Activated CD8-positive, alpha-beta memory T cell treated with anti-CD3 and anti-CD28 coated beads, Interleukin-2, amount 50 U/mL, for 1 hour (primary cell): ENCODE data around the gene PRDX4.
"Not testable (repeated sequence)": the region's sequence is repeated elsewhere in the genome, so short reads cannot be mapped to it uniquely, and the experiment has no call there.

Source experiments
- DNase-seq: peaks from one replicate; pipeline ENCODE4 v3.0.0-alpha.2; 2020; ENCODE audit errors: extremely low read depth

The PRDX4 gene

DNA sequence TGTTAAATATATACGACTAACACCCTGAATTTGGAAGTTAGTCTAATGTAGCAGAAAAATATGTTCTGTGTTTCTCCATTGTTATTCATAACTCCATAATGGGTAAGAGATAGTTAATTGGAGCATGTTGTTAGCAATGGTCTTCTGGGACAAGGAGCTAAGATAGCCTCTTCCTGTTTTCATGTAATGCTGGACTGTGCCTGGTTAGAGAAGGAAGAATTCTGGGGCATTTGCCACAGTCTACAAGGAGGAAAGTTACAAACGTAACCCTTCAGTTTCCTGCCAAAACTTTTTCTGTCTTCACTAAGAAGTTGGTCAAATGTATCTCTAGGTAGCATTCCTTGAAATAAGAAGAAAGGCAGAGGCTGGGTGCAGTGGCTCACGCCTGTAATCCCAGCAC lies 5.8 kb downstream of the PRDX4 start:
- DNase-seq = no peak

DNA sequence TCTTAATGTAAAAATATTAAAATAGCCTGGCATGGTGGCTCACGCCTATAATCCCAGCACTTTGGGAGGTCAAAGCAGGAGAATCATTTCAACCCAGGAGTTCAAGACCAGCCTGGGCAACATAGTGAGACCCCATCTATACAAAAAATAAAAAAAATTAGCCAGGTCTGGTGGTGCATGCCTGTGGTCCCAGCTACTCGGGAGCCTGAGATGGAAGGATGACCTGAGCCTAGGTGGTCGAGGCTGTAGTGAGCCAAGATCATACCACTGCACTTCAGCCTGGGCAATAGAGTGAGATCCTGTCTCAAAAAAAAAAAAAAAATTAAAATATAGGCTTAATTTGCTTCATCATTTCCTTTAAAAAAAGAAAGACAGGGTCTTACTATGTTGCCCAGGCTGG lies 9.2 kb downstream of the PRDX4 start:
- DNase-seq = not testable (repeated sequence)

DNA sequence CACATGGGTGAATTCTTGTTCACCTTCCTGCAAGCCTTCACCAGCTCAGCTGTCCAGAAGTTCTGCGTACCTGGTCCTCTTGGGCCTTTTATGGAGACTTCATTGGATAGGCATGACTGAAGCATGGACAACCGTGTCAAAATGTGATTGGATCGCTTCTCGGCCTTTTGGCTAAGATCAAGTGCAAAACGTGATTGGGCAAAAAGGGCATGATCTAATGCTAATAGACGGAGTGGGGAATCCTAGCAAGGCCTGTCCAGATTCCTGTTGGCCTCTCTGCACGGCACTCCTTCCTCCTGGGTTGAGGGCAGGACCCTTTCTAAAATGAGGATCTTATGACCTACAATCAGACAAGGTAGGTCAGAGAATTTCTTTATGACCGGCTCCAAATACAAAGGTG lies 24.9 kb downstream of the PRDX4 start:
- no peak for DNase-seq

DNA sequence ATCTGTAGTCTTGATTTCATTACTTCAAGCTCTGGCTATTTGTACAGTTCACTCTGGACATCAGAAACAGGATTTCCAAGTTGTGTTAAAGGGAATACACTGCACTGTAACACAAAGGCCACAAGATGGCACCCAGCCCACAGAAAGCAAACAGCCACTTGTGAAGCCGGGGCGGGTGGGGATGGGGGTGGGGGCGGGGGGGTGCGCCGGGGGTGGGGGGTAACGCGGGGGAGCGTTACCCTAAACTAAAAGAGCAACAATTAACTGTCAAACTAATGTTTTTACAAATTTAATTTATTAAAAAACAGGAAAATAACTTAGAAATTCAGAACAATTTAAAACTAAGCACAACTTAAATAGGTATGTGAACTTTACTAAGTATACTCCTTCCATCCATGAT lies 27.3 kb downstream of the PRDX4 start:
- no peak for DNase-seq

DNA sequence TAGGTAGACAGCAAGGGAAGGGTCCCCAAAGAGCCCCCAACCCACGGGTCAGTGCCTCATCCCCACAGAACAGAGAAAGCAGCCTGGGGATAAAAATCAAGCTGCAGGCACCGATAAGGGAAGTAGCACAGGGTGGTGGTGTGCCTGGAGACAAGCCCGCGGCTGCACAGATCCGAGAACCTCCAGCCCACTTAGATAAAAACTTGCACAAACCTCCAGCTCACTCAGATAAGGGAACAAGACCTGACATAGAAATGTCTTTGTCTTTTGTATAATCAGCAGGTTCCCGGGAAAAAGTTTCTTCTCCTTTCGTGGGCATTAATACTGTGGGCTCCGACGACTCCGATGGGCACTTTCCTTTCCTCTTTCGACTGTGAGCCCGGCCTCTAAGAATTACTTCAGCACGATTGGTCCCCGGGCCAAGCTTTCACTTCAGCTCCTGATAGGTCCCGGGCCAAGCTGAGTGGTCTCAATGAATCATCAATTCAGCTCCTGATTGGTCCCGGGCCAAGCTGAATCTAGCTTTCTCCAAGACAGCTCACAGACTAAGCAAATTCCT lies 32.4 kb downstream of the PRDX4 start:
- DNase-seq = no peak

DNA sequence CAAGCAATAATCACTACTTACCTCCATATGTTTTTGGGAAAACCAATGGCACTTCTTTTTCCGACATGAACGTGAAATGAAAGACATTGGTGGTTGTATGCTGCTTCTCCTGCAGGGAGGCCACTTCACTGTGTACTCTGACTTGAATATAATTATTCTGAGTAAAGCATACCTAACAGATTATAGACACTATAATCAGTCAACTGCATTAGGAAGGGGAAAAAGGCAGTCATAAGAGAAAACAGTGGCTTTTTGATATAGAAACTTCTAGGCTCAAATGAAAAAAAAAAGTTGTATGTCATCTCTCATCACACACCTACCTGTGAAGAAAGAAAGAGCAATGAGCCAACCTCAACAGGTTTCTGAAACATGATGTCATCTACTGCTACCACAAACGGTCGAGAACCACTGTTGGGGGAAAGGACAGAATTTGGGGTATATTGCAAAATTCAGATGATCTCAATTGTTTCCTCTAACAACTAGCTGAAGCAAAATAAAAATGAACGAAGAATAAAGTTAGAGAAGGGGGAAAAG lies 37.4 kb downstream of the PRDX4 start:
- DNase-seq = no peak

DNA sequence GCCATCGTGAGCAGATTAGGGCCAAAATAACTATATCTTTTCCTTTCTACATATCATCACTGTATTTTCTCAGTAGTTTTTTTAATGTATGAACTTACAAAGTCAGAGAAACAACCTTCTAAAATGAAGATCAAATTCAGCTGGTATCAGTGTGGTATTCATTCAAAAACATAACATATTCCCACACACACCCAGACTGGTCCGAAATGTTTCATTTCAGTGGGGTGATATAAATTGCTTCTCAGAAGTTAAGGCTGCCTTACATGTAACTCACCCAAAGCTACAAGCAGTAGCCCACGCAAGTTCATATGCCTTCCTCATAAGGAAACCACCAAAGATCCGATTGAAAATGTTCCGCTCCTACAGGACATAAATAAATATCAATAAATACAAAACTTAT lies 37.9 kb downstream of the PRDX4 start:
- DNase-seq = no peak

DNA sequence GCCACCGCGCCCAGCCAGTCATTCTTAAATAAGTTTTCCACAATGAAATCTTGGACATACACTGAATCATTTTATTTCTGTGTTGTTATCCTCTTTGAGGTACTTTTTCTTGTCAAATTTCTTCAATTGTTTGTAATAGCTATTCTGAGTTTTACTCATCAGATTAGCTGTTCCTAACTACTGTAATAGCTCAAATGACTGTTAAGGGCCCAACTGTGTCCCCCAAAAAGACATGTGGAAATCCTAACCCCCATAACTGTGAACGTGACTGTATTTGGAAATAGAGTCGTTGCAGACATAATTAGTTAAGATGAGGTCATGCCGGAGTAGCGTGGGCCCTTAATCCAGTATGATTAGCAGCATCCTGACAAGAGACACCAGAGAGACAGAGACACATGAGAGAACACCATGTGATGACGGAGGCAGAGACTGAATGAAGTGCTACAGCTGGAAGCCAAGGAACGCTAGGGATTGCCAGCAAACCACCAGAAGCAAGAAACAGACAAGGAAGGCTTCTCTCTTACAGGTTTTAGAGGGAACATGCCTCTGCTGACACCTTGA lies 52.9 kb downstream of the PRDX4 start:
- DNase-seq = no peak

DNA sequence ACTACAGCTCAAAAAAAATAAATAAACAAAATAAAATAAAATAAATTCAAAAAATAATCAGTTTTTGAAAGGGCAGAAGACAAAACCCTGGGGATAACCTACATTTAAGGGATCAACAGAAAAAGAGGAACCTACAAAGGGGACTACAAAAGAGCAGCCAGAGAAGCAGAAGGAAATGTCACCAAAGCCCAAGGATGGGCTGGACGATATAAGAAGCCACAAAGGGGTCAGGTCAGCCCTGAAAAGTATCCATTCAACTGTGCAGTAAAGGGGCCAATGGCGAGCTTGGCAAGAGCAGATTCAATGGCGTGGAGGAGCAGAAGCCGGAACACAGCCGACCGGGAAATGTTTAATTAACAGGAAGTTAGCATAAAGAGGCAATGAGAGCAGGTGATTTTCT lies 58.9 kb downstream of the PRDX4 start:
- no peak for DNase-seq

DNA sequence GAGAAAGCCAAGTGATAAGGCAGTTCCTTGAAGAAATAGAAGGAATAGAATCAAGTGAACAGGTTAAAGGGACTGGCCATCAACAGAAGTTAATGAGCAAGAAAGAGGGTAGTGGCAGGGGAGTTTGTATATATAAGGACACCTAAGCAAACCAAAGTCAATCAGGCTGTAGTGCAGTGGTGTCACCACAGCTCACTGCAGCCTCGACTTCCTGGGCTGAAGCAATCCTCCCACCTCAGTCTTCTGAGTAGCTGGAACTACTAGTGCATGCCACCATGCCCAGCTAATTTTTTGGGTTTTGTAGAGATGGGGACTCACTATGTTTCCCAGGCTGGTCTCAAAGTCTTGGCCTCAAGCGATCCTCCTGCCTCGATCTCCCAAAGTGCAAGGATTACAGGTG lies 59.9 kb downstream of the PRDX4 start:
- DNase-seq = no peak

DNA sequence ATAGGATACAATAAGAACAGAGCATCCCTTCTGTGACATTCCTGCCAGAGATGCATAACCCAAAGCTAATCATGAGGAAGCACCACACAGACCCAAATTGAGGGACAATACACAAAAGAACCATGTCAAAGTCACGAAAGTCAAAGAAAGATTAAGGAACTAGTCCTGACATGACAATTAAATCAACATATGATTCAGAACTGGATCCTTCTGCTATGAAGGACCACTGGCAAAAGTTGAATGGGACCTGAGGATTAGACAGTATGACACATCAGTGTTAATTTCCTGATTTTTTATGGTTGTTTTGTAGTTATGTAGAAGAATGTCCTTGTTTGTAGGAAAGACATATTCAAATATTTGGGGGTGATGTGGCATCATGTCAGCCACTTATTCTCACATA lies 61.9 kb downstream of the PRDX4 start:
- no peak for DNase-seq

DNA sequence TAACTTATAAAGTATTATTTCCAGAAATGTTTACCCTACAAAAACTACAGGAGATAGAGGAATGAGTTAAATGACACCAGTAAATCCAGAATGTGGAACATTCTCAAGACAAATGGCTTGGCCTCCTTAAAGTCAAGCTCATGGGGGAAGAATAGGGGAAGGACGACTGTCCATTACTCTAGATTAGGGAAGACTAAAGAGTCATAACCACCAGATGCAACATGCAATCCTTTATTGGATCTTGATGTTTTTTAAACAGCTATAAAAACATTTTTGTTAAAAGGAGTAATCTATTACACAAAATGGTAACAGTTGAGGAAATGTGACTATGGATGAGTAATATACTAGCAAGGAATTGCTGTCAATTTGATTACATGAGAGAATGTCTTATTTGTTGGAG lies 64.7 kb downstream of the PRDX4 start:
- no peak for DNase-seq

DNA sequence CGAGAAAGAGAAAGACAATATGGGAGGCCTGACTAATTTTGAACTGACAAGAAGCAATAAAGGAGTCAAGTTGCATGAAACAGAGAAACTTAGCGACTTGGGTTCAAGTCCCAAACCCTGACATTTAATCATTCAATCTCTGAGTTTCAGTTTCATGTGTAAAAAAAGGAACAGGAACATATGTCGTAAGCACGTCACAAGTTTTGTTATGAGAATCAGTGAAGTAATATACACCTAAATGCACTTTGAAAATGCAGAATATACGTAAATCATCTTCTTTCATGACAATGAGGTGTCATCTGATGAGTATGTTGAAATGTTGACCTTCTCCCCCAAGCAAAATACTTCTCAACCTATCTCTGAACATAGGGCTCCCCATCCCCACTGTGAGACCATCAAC lies 65.4 kb downstream of the PRDX4 start:
- no peak for DNase-seq
